Esophagus muscularis mucosa (tissue), 4 donors: ENCODE results near the gene CNST. TPM values are rescaled to one million over a fixed set of nuclear protein-coding genes. Genes with fewer than 3 reads are reported as not detected.

Experiments
- DNase-seq: peaks from one replicate; pipeline ENCODE4 v3.0.0-alpha.2; 2017; ENCODE audit errors: extremely low spot score
- H3K27ac ChIP-seq, 4 donors: fragments of 200-600 bp; sonication (generic); replicated peaks in 1 of 4; 1 replicate in 3 of 4; 2 replicates in 1 of 4; pipeline ENCODE4 v1.5.1; 2016 to 2019; ENCODE audit warnings: mild to moderate bottlenecking in 1 of 4
- H3K27me3 ChIP-seq, 4 donors: fragments of 200-600 bp; sonication (generic); one replicate each; pipeline versions ENCODE4 v1.5.1 to v1.6.0; 2016 to 2019
- H3K36me3 ChIP-seq, 4 donors: fragments of 200-600 bp; sonication (generic); one replicate each; pipeline ENCODE4 v1.5.1; 2016 to 2019
- H3K4me1 ChIP-seq, 4 donors: fragments of 200-600 bp; sonication (generic); one replicate each; pipeline ENCODE4 v1.5.1; 2016 to 2019
- H3K4me3 ChIP-seq, 4 donors: fragments of 200-600 bp; sonication (generic); 1 replicate in 2 of 4; 2 replicates in 2 of 4; pipeline ENCODE4 v1.5.1; 2016 to 2019; ENCODE audit warnings: mild to moderate bottlenecking in 4 of 4, moderate library complexity in 1 of 4
- H3K9me3 ChIP-seq, 4 donors: fragments of 200-600 bp; sonication (generic); 1 replicate in 3 of 4; 2 replicates in 1 of 4; pipeline ENCODE4 v1.5.1; 2016 to 2019
- CTCF ChIP-seq, 3 experiments: fragments of 200-600 bp in 2 of 3; fragments of 450-650 bp in 1 of 3; sonication (generic) in 2 of 3; IDR thresholded peaks; one replicate each; pipeline ENCODE4 v1.5.1; 2017 to 2019; ENCODE audit warnings: antibody characterized with exemption in 3 of 3, mild to moderate bottlenecking in 2 of 3, moderate library complexity in 1 of 3
- EP300 ChIP-seq: sonication (generic); formaldehyde crosslinking; IDR thresholded peaks from one replicate; pipeline ENCODE4 v1.6.1; 2017; ENCODE audit warnings: antibody characterized with exemption
- POLR2A ChIP-seq: fragments of 450-650 bp; IDR thresholded peaks from one replicate; pipeline ENCODE4 v1.6.1; 2017; ENCODE audit warnings: antibody characterized with exemption, moderate library complexity, mild to moderate bottlenecking, low read depth
- POLR2AphosphoS5 ChIP-seq, 2 donors: sonication (generic); formaldehyde crosslinking; IDR thresholded peaks; one replicate each; pipeline ENCODE4 v1.6.1; 2017; ENCODE audit warnings: antibody characterized with exemption in 2 of 2
- WGBS: methylation state at CpG from one replicate; pipeline ENCODE4 v1.1.5; 2018; 5-methylcytosine and 5-hydroxymethylcytosine counted together
- intact Hi-C: fragments of 100-400 bp; cut with DNase I; formaldehyde crosslinking; loops from one replicate; pipeline ENCODE4 v1.15.1; 2023
- total RNA-seq, 4 donors: library from RNA; depleted of rRNA; stranded (reverse); fragments of >200 nt; gene quantifications; one replicate each; pipeline versions ENCODE4 v1.1.0 to v1.2.1, GENCODE V29; 2016

Gene CNST
- total RNA-seq, 4 donors from 2014 or later = 55.4 to 74.7 (median 61.9) TPM

DNA sequence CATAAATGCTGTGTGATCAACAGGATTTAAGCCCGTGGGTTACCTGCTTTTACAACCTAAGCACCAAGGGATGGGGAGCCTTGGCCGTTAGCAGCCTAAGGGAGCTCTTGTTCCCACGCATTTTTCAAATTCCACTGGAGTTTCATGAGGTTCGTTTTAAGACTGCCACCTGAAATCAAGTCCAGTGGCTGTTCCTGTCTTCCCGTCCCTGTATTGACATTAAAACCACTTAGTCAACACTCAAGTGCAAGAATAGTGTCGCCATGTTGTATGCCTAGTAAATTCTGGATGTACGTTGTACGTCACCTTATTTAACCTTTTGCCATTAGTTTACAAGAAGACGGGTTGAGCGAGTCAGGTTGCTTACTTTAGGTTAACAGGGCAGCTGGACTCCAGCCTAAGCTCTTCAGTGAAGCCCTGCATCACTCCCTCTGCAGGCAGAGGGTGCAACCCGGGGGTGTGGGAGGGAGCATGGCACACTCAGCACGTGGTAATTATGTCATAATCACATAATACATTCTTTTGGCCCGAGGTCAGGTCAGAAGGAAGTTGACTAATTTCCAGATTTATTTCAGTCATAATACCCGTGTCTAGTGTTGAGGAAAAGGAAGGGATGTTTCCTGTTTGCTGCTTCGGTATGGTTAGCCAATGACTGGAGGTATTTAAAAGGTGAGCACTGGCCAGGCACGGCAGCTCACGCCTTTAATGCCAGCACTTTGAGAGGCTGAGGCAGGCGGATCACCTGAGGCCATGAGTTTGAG lies 42.5 kb downstream of the CNST start:
- no peaks in the 10 kb centered on the region for H3K9me3 ChIP-seq
- H3K27ac ChIP-seq = peak overlapping the region; percentile 75 to 87 (median 80)
- DNase-seq = no peak
- peak overlapping the region in 1 of 4 donors; percentile 15 for H3K4me3 ChIP-seq
- WGBS = 31% methylated on average over 18 of the region's 18 CpGs
- no peaks in the 10 kb centered on the region for H3K27me3 ChIP-seq
- H3K4me1 ChIP-seq = peaks cover 47 to 66% (median 64%) of the 10 kb centered on the region in 4 donors
- H3K36me3 ChIP-seq = no peaks in the 10 kb centered on the region
- TF ChIP-seq EP300 = peak; percentile 35
- peak; percentile 83 to 89 for TF ChIP-seq POLR2AphosphoS5 (IDR thresholded peaks at IDR 0.05)
- peak in 2 of 3 experiments; percentile 23 to 47 for TF ChIP-seq CTCF (IDR thresholded peaks at IDR 0.05)
- TF ChIP-seq POLR2A = no peak
- intact Hi-C loops = no loop called here

DNA sequence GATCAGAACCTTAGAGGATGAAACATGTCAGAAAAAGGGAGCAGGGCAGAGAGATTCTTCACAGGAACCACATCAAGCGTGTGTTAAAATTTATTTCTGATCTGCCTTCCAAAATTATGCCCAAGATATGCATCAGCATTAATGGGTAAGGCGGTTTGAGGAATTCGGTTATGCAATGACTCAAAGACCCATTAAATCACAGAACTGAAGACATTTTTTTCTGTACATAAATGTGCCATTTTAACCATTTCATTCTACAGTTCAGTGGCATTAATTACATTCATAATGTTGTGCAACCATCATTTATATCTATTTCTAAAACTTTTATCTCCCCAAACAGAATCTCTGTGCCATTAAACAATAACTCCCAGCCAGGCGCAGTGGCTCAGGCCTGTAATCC lies 43.4 kb downstream of the CNST start:
- H3K36me3 ChIP-seq = no peaks in the 10 kb centered on the region
- H3K9me3 ChIP-seq = no peaks in the 10 kb centered on the region
- intact Hi-C loops = no loop called here
- H3K27ac ChIP-seq = peak overlapping the region; percentile 75 to 87 (median 80)
- no peak for TF ChIP-seq POLR2A
- no peak for TF ChIP-seq CTCF (IDR thresholded peaks at IDR 0.05)
- no peak for TF ChIP-seq EP300
- no peak for TF ChIP-seq POLR2AphosphoS5 (IDR thresholded peaks at IDR 0.05)
- 74% methylated on average over 4 of the region's 4 CpGs for WGBS
- no peaks in the 10 kb centered on the region for H3K27me3 ChIP-seq
- DNase-seq = no peak
- no peak overlapping the region for H3K4me3 ChIP-seq
- H3K4me1 ChIP-seq = peaks cover 47 to 68% (median 64%) of the 10 kb centered on the region in 4 donors

GRCh38 chr1:246613096-246613758 lies 47.0 kb downstream of the CNST start:
- intact Hi-C loops = no loop called here
- Histone ChIP-seq H3K27me3 (no peaks in the 10 kb centered on the region), H3K9me3 (no peaks in the 10 kb centered on the region), H3K36me3 (no peaks in the 10 kb centered on the region), H3K4me3 (no peak overlapping the region), H3K4me1 (peaks cover 60 to 94% (median 84%) of the 10 kb centered on the region in 4 donors), H3K27ac (peak overlapping the region; percentile 67 to 87 (median 80))
- WGBS = 73% methylated on average over 6 of the region's 6 CpGs
- TF ChIP-seq POLR2AphosphoS5 (IDR thresholded peaks at IDR 0.05) (no peak), CTCF (IDR thresholded peaks at IDR 0.05) (no peak), POLR2A (no peak), EP300 (no peak)
- no peak for DNase-seq

- Histone ChIP-seq H3K9me3 (no peaks in the 10 kb centered on the region), H3K27ac (peak overlapping the region; percentile 77 to 87 (median 82)), H3K27me3 (no peaks in the 10 kb centered on the region), H3K4me1 (peaks cover 31 to 79% (median 64%) of the 10 kb centered on the region in 4 donors), H3K36me3 (peaks cover 3 to 10% (median 7%) of the 10 kb centered on the region in 4 donors), H3K4me3 (no peak overlapping the region)
- intact Hi-C loops = loop anchor here (5.0 kb wide), 1 partner anchor 50 kb away; the partner anchor contains the start of genes CNST and TFB2M
- DNase-seq = no peak
- no peak for TF ChIP-seq POLR2AphosphoS5 (IDR thresholded peaks at IDR 0.05)
- no peak for TF ChIP-seq POLR2A
- no peak for TF ChIP-seq EP300
- TF ChIP-seq CTCF (IDR thresholded peaks at IDR 0.05) = no peak
These were observed 50.9 kb downstream of the CNST start for GRCh38 chr1:246617156-246617555.
